DMS79 treated with DMSO at 0.1 percent for 48 hours (cell line): ENCODE measurements around the gene RBBP7.
"Not testable (repeated sequence)": the region's sequence is repeated elsewhere in the genome, so short reads cannot be mapped to it uniquely, and the experiment has no call there.

Experiments
- DNase-seq: peaks from one replicate; lab custom pipeline; 2025; lab: John Stamatoyannopoulos, UW

Gene RBBP7

GRCh38 chrX:16862829-16863228, 7.3 kb downstream of the RBBP7 start:
- DNase-seq = no peak

GRCh38 chrX:16856744-16857143, 13.4 kb downstream of the RBBP7 start:
- DNase-seq = no peak

- not testable (repeated sequence) for DNase-seq
These were observed 14.1 kb downstream of the RBBP7 start for GRCh38 chrX:16856076-16856404.

- DNase-seq = no peak
These were observed 14.6 kb downstream of the RBBP7 start for GRCh38 chrX:16855363-16856075.

GRCh38 chrX:16853537-16853936, 16.6 kb downstream of the RBBP7 start:
- DNase-seq = no peak

GRCh38 chrX:16852617-16853179, 17.5 kb downstream of the RBBP7 start:
- DNase-seq = no peak

GRCh38 chrX:16851827-16852226, 18.3 kb downstream of the RBBP7 start:
- no peak for DNase-seq

- DNase-seq = no peak
These were observed 18.7 kb downstream of the RBBP7 start for GRCh38 chrX:16851421-16851820.

- no peak for DNase-seq
These were observed 21.6 kb downstream of the RBBP7 start for GRCh38 chrX:16848541-16848940.

GRCh38 chrX:16845686-16846085, 24.5 kb downstream of the RBBP7 start:
- no peak for DNase-seq

- no peak for DNase-seq
These were observed 26.8 kb downstream of the RBBP7 start for GRCh38 chrX:16843208-16843909.

GRCh38 chrX:16842684-16843083, 27.5 kb downstream of the RBBP7 start:
- DNase-seq = no peak

GRCh38 chrX:16839852-16840460, 30.2 kb downstream of the RBBP7 start:
- DNase-seq = no peak

- DNase-seq = no peak
These were observed 30.8 kb downstream of the RBBP7 start for GRCh38 chrX:16839219-16839851.

- no peak for DNase-seq
These were observed 31.7 kb downstream of the RBBP7 start for GRCh38 chrX:16838202-16839066.

- DNase-seq = no peak
These were observed 33.8 kb downstream of the RBBP7 start for GRCh38 chrX:16836371-16836770.

GRCh38 chrX:16834806-16835205, 35.4 kb downstream of the RBBP7 start:
- DNase-seq = no peak

GRCh38 chrX:16832301-16832700, 37.9 kb downstream of the RBBP7 start:
- DNase-seq = no peak

- no peak for DNase-seq
These were observed 41.8 kb downstream of the RBBP7 start for GRCh38 chrX:16828124-16828908.

GRCh38 chrX:16827225-16827624, 42.9 kb downstream of the RBBP7 start:
- no peak for DNase-seq

GRCh38 chrX:16826207-16826606, 44.0 kb downstream of the RBBP7 start:
- peak; percentile 2 for DNase-seq
